Progenitor cell of endocrine pancreas (in vitro differentiated cells): Measurements from ENCODE around the gene PHKB. TPM values are rescaled to one million over a fixed set of nuclear protein-coding genes. Genes with fewer than 3 reads are reported as not detected.

Experiments
- DNase-seq: peaks from one replicate; pipeline ENCODE4 v3.0.0; 2021; ENCODE audit warnings: low spot score; ENCODE audit not compliant: unreplicated experiment
- H3K27ac Mint-ChIP-seq: 2 replicates; pipeline ENCODE4 v1.8.0; 2021; ENCODE audit warnings: mild to moderate bottlenecking, moderate library complexity, mixed read lengths
- H3K27me3 Mint-ChIP-seq: 2 replicates; pipeline ENCODE4 v1.8.0; 2021; ENCODE audit warnings: mixed read lengths
- H3K36me3 Mint-ChIP-seq: 2 replicates; pipeline ENCODE4 v1.8.0; 2022; ENCODE audit warnings: mixed read lengths; ENCODE audit not compliant: insufficient read depth
- H3K4me1 Mint-ChIP-seq: 2 replicates; pipeline ENCODE4 v1.8.0; 2021; ENCODE audit warnings: low read depth, mixed read lengths
- H3K4me3 Mint-ChIP-seq: 2 replicates; pipeline ENCODE4 v1.8.0; 2021; ENCODE audit warnings: low read depth, mild to moderate bottlenecking, moderate library complexity, mixed read lengths
- H3K9me3 Mint-ChIP-seq: 2 replicates; pipeline ENCODE4 v1.8.0; 2021; ENCODE audit warnings: low read depth, mixed read lengths
- total RNA-seq: library from RNA; stranded (reverse); gene quantifications from 2 replicates; pipeline ENCODE4 v1.2.1, GENCODE V29; 2021
- TF ChIP-seq, protein P1 (sequence below): fragments of 200-600 bp; sonication (generic); IDR thresholded peaks from one replicate; pipeline ENCODE4 v1.5.0; 2021; ENCODE audit warnings: antibody characterized with exemption, mild to moderate bottlenecking; ENCODE audit not compliant: unreplicated experiment

The PHKB gene
- total RNA-seq, 1 donor from 2014 or later = 94.1 TPM

DNA sequence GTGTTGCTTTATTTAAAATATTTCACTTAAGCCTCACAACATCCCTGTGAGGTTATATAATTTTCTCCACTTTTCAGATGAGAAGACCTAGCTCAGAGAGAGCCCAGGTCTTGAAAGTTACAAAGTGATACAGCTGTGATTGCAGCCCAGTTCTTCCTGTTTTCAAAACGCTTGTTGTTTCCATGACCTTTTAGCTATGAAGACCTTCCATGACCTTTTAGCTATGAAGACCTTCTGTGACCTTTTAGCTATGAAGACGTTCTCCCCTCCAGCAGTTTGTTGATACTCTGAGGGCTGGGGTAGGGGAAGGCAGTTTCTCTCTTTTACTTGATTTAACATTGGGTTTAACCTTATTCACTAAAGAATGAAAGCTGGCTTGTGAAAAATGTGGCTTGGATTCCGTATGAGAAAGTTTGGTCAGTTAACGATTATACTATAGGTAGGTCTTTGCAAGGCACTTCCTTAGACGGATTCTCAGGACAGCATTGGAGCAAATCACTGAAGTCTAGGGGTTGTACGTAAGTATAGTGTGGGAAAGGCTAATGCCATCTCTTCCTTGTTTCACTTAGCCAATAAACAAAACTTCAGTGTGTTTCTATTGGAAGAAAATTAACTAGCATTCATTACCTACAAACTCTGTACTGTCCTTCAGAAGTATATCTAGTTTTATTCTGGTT is 20.7 kb downstream of the PHKB start:
- Mint-ChIP-seq H3K4me3 (no peak overlapping the region), H3K4me1 (no peaks in the 10 kb centered on the region), H3K27me3 (no peaks in the 10 kb centered on the region), H3K9me3 (no peaks in the 10 kb centered on the region), H3K27ac (no peak overlapping the region), H3K36me3 (peaks cover 9% of the 10 kb centered on the region)
- no peak for DNase-seq
- TF ChIP-seq, protein P1, sequence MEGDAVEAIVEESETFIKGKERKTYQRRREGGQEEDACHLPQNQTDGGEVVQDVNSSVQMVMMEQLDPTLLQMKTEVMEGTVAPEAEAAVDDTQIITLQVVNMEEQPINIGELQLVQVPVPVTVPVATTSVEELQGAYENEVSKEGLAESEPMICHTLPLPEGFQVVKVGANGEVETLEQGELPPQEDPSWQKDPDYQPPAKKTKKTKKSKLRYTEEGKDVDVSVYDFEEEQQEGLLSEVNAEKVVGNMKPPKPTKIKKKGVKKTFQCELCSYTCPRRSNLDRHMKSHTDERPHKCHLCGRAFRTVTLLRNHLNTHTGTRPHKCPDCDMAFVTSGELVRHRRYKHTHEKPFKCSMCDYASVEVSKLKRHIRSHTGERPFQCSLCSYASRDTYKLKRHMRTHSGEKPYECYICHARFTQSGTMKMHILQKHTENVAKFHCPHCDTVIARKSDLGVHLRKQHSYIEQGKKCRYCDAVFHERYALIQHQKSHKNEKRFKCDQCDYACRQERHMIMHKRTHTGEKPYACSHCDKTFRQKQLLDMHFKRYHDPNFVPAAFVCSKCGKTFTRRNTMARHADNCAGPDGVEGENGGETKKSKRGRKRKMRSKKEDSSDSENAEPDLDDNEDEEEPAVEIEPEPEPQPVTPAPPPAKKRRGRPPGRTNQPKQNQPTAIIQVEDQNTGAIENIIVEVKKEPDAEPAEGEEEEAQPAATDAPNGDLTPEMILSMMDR = no peak

DNA sequence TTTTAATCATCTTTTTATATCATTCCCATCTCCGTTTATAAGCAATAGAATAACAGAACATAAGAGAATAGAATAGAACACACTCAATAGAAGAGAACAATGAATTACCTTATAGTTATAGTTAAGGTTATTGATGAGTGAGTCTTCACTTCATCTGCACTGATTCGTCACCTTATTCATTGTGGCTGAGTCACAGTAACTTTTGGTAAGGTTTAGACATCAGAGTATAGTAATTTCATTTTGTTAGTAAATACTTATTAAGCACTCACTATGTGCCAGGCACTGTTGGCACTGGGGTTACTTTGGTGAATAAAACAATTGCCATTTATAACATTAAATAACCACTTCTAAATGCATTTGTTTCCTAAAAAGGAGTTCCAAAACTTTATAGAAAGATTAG is 22.5 kb downstream of the PHKB start:
- TF ChIP-seq, protein P1 = no peak
- Mint-ChIP-seq H3K27me3 (no peaks in the 10 kb centered on the region), H3K4me3 (no peak overlapping the region), H3K36me3 (peaks cover 21% of the 10 kb centered on the region), H3K4me1 (no peaks in the 10 kb centered on the region), H3K27ac (no peak overlapping the region), H3K9me3 (peaks cover 12% of the 10 kb centered on the region)
- no peak for DNase-seq

DNA sequence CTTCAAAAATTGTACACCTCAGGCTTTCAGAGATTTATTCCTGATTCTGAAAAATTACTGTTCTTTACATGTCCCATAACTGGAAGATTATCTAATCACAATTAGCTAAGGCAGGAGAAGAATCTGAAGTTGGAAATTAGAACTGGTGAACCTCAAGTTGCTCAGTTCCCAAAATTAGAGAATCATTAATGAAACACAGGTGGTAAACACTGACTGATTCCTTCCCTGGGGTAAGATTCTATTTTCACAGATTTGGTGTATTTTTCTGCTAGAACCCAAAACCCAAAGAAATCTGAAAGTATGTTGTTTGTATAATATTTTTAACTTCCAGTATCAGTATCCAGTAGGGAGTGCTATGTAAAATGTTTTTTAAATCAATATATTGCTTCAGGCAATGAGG is 25.7 kb downstream of the PHKB start:
- Mint-ChIP-seq H3K36me3 (peaks cover 38% of the 10 kb centered on the region), H3K27ac (no peak overlapping the region), H3K4me1 (no peaks in the 10 kb centered on the region), H3K9me3 (peaks cover 32% of the 10 kb centered on the region), H3K27me3 (no peaks in the 10 kb centered on the region), H3K4me3 (no peak overlapping the region)
- DNase-seq = no peak
- TF ChIP-seq, protein P1 = no peak

DNA sequence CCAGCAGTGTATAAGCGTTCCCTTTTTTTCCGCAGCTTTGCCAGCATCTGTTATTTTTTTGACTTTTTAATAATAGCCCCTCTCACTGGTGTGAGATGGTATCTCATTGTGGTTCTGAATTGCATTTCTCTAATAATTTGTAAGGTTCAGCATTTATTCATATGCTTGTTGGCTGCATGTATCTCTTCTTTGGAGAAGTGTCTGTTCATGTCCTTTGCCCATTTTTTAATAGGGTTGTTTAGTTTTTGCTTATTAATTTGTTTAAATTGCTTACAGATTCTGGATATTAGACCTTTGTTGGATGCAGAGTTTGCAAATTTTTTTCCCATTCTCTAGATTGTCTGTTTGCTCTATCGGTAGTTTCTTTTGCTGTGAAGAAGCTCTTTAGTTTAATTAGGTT is 26.9 kb downstream of the PHKB start:
- H3K36me3 Mint-ChIP-seq = peaks cover 41% of the 10 kb centered on the region
- no peaks in the 10 kb centered on the region for H3K4me1 Mint-ChIP-seq
- H3K4me3 Mint-ChIP-seq = no peak overlapping the region
- H3K27ac Mint-ChIP-seq = no peak overlapping the region
- no peaks in the 10 kb centered on the region for H3K27me3 Mint-ChIP-seq
- DNase-seq = no peak
- TF ChIP-seq, protein P1 = no peak
- peaks cover 32% of the 10 kb centered on the region for H3K9me3 Mint-ChIP-seq

DNA sequence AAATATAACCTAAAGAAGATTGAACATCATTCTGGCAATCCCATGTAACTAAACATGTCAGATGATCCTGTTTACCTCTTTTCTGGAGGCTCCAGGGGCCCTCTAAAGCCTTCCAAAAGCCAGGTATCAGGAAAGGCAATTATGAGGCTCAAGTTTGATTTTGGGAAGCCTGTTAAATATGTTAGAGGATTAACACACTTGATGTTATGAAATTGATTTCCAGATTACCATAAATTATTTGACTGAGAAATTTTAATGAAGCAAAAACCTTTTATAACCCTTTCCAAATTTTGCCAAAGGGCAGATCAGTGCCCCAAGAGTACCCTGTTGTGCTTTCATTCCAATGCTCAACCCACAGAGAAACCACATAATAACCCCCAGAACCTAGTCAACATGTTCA is 29.3 kb downstream of the PHKB start:
- H3K27me3 Mint-ChIP-seq = no peaks in the 10 kb centered on the region
- H3K36me3 Mint-ChIP-seq = peaks cover 39% of the 10 kb centered on the region
- no peaks in the 10 kb centered on the region for H3K4me1 Mint-ChIP-seq
- no peak overlapping the region for H3K4me3 Mint-ChIP-seq
- H3K9me3 Mint-ChIP-seq = peaks cover 32% of the 10 kb centered on the region
- no peak for DNase-seq
- H3K27ac Mint-ChIP-seq = no peak overlapping the region
- TF ChIP-seq, protein P1 = no peak
